Left colon (tissue), 2 donors: Measurements from ENCODE around the gene SFXN1. TPM values are rescaled to one million over a fixed set of nuclear protein-coding genes. Genes with fewer than 3 reads are reported as not detected.
"Not testable (repeated sequence)": the region's sequence is repeated elsewhere in the genome, so short reads cannot be mapped to it uniquely, and the experiment has no call there.

Source experiments
- ATAC-seq: fragments of 200-7000 bp; cut with Tn5 transposase; one replicate; pipeline ENCODE4 v1.9.1; 2020; ENCODE audit warnings: mild to moderate bottlenecking, moderate library complexity
- DNase-seq, 2 donors: peaks; one replicate each; pipeline ENCODE4 v3.0.0-alpha.2; 2020
- intact Hi-C, 2 donors: fragments of 100-400 bp; cut with DNase I in 1 of 2; cut with micrococcal nuclease in 1 of 2; formaldehyde crosslinking; loops; one replicate each; pipeline versions ENCODE4 v1.11.2 to v1.14.0; 2022; cut with DNase I, micrococcal nuclease
- total RNA-seq, 2 donors: library from RNA; stranded (reverse); fragmentation: NEBNext Ultra II Directional; extraction: Animal tissue kit (Norgen Biotek cat#: 25700); gene quantifications; one replicate each; pipeline ENCODE4 v1.2.1, GENCODE V29; 2021
- donor health status: DM: no; HTN: no; CAD: no.
- donor health status: DM: yes; HTN: yes; CAD: no.

Gene SFXN1
- total RNA-seq, 2 donors from 2014 or later = 82.8 to 113 TPM

- intact Hi-C loops = no loop called here
- no peak for DNase-seq
- ATAC-seq = peak; percentile 78
Measured at GRCh38 chr5:175487514-175488222, 9.3 kb downstream of the SFXN1 start.

GRCh38 chr5:175489693-175490443 is 11.5 kb downstream of the SFXN1 start:
- ATAC-seq = no peak
- intact Hi-C loops = no loop called here

GRCh38 chr5:175491223-175491622 is 12.9 kb downstream of the SFXN1 start:
- DNase-seq = no peak
- ATAC-seq = no peak

More at GRCh38 chr5:175489693-175490443, 11.5 kb downstream of the SFXN1 start:
- DNase-seq = no peak

GRCh38 chr5:175493260-175493659 is 14.9 kb downstream of the SFXN1 start:
- peak; percentile 21 for ATAC-seq
- intact Hi-C loops = no loop called here
- no peak for DNase-seq

More at GRCh38 chr5:175491223-175491622, 12.9 kb downstream of the SFXN1 start:
- intact Hi-C loops = no loop called here

GRCh38 chr5:175493726-175494125 is 15.4 kb downstream of the SFXN1 start:
- intact Hi-C loops = no loop called here
- ATAC-seq (peak; percentile 93), DNase-seq (no peak)

- no peak for DNase-seq
- ATAC-seq = peak; percentile 12
- intact Hi-C loops = no loop called here
Measured at GRCh38 chr5:175494264-175495183, 16.2 kb downstream of the SFXN1 start.

GRCh38 chr5:175501759-175502158 is 23.4 kb downstream of the SFXN1 start:
- no peak for ATAC-seq
- intact Hi-C loops = no loop called here
- no peak for DNase-seq

- intact Hi-C loops, ATAC-seq: not testable (repeated sequence)
Measured at GRCh38 chr5:175507671-175508070, 29.3 kb downstream of the SFXN1 start.

GRCh38 chr5:175508896-175509295 is 30.5 kb downstream of the SFXN1 start:
- DNase-seq (no peak), ATAC-seq (peak; percentile 34)
- intact Hi-C loops = no loop called here

More at GRCh38 chr5:175507671-175508070, 29.3 kb downstream of the SFXN1 start:
- DNase-seq = not testable (repeated sequence)

- intact Hi-C loops = no loop called here
- ATAC-seq (no peak), DNase-seq (no peak)
Measured at GRCh38 chr5:175513297-175513696, 34.9 kb downstream of the SFXN1 start.

- no peak for DNase-seq
- intact Hi-C loops = no loop called here
- ATAC-seq = no peak
Measured at GRCh38 chr5:175513726-175514125, 35.4 kb downstream of the SFXN1 start.

- ATAC-seq (no peak), DNase-seq (no peak)
- intact Hi-C loops = no loop called here
Measured at GRCh38 chr5:175516933-175517823, 38.8 kb downstream of the SFXN1 start.

- intact Hi-C loops = no loop called here
- ATAC-seq (no peak), DNase-seq (no peak)
Measured at GRCh38 chr5:175517824-175518450, 39.6 kb downstream of the SFXN1 start.

GRCh38 chr5:175519006-175519405 is 40.6 kb downstream of the SFXN1 start:
- no peak for DNase-seq
- intact Hi-C loops = no loop called here
- no peak for ATAC-seq

- DNase-seq (no peak), ATAC-seq (no peak)
- intact Hi-C loops = no loop called here
Measured at GRCh38 chr5:175520321-175520720, 42.0 kb downstream of the SFXN1 start.

GRCh38 chr5:175520873-175521272 is 42.5 kb downstream of the SFXN1 start:
- DNase-seq = no peak
- intact Hi-C loops = no loop called here

GRCh38 chr5:175521313-175521833 is 43.0 kb downstream of the SFXN1 start:
- ATAC-seq (no peak), DNase-seq (no peak)
- intact Hi-C loops = no loop called here

More at GRCh38 chr5:175520873-175521272, 42.5 kb downstream of the SFXN1 start:
- ATAC-seq = no peak
